ENCODE measurements around the gene POPDC3.
"Not testable (repeated sequence)": the region's sequence is repeated elsewhere in the genome, so short reads cannot be mapped to it uniquely, and the experiment has no call there.

The POPDC3 gene, protein sequence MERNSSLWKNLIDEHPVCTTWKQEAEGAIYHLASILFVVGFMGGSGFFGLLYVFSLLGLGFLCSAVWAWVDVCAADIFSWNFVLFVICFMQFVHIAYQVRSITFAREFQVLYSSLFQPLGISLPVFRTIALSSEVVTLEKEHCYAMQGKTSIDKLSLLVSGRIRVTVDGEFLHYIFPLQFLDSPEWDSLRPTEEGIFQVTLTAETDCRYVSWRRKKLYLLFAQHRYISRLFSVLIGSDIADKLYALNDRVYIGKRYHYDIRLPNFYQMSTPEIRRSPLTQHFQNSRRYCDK

DNA sequence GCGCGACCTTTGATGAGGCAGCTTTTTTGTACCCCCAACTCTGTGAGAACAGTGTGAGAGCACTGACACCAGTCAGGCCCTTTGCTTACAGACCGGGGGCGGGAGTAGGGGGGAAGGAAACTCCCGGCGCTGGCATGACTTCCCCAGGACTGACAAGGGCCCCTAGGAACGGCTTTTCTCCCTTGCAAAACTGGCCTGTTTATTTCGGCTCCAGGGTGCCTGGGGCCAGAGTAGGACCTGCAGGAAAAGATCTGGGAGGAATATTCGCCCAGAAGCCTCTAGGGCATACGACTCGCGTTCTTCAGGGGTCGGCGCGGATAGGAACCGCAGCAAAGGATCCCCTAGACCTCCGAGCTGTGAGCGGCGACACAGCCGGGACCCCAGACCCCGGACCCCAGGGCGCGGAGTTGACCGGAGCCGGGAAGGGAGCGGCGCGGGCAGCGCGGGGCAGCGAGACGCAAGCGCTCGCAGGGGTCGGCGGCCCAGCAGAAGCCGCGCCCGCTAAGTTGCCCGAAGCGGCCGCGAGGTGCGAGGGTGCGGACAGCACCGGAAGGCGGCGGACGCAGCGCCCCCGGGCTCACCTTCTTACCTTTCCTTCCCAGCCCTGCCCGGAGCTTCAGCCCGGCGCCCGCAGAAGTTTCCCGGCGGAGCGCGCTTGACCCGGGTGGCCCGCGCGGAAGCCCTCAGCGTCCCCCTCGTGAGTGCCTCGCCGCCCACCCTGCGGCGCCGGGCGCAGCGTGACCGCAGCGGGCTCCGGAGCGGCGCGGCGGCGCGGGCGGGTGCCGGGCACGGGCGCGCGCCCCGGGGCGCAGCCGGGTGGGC, at the start of gene POPDC3:
TSS of gene POPDC3 (minus strand) at position 771 of the 822 bp plus-strand sequence. CDS start 18,105 bp downstream, outside the sequence.
- POLR2A ChIA-PET: no interaction called here
- CTCF ChIA-PET: no interaction called here
- no peak for TF ChIP-seq CTCF (IDR thresholded peaks at IDR 0.05; ENCODE audit: control extremely low read depth, extremely low read depth, low read depth, missing control alignments)
- peak; percentile 26 for DNase-seq (ENCODE audit: extremely low spot score)

GRCh38 chr6:105227295-105227767, 47.5 kb upstream of the POPDC3 start:
- DNase-seq (ENCODE audit: extremely low spot score): no peak
- CTCF ChIA-PET: no interaction called here
- TF ChIP-seq CTCF (IDR thresholded peaks at IDR 0.05; ENCODE audit: control extremely low read depth, extremely low read depth, low read depth, missing control alignments): no peak
- POLR2A ChIA-PET: no interaction called here

- ChIA-PET CTCF (no interaction called here), POLR2A (no interaction called here)
- no peak for DNase-seq (ENCODE audit: extremely low spot score)
- no peak for TF ChIP-seq CTCF (IDR thresholded peaks at IDR 0.05; ENCODE audit: control extremely low read depth, extremely low read depth, low read depth, missing control alignments)
These were observed 46.9 kb upstream of the POPDC3 start for GRCh38 chr6:105226598-105227294.

DNA sequence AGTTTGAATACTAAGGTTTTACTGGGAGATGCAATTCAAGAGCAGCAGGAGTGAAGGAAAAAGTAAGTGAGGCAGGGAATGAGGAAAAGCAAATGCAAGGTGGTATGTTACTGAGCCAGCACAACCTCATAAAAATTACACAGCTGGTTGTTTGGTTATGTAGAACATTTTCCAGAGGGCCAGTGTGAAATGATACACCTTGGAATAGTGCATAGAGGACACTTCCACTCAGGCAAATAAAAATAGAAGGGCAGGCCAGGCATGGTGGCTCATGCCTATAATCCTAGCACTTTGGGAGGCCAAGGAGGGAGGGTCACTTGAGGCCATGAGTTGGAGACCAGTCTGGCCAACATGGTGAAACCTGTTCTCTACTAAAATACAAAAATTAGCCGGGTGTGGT, 43.4 kb upstream of the POPDC3 start:
- no peak for DNase-seq (ENCODE audit: extremely low spot score)
- CTCF ChIA-PET: no interaction called here
- no peak for TF ChIP-seq CTCF (IDR thresholded peaks at IDR 0.05; ENCODE audit: control extremely low read depth, extremely low read depth, low read depth, missing control alignments)
- POLR2A ChIA-PET: no interaction called here

- CTCF ChIA-PET: interaction anchor here (1.6 kb wide), 1 partner anchor 12 kb away, joined by 4 read pairs; no protein-coding TSS in a partner anchor
- DNase-seq (ENCODE audit: extremely low spot score); POLR2A ChIA-PET: not testable (repeated sequence)
These were observed 41.4 kb upstream of the POPDC3 start for GRCh38 chr6:105221219-105221618.

DNA sequence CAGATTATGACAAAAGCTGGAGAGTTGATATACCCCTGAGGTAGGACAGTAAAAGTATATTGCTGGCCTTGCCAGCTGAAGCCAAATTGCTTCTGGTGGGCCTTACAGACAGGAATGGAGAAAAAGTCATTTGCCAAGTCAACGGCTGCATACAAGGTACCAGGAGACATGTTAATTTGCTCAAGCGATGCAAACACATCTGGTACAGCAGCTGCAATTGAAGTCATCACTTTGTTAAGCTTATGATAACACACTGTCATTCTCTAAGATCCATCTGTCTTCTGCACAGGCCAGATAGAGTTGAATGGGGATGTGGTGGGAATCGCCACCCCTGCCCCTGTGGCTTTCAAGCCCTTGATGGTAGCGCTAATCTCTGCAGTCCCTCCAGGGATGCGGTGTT, 40.4 kb upstream of the POPDC3 start:
- ChIA-PET POLR2A (no interaction called here), CTCF (interaction anchor here (1.6 kb wide), 1 partner anchor 11 kb away, joined by 4 read pairs; no protein-coding TSS in a partner anchor)
- no peak for TF ChIP-seq CTCF (IDR thresholded peaks at IDR 0.05; ENCODE audit: control extremely low read depth, extremely low read depth, low read depth, missing control alignments)
- no peak for DNase-seq (ENCODE audit: extremely low spot score)

GRCh38 chr6:105219218-105219617, 39.4 kb upstream of the POPDC3 start:
- CTCF ChIA-PET; DNase-seq (ENCODE audit: extremely low spot score); POLR2A ChIA-PET: not testable (repeated sequence)

Measured in GM10248 (cell line).